ENCODE data around the gene SRL.

DNA sequence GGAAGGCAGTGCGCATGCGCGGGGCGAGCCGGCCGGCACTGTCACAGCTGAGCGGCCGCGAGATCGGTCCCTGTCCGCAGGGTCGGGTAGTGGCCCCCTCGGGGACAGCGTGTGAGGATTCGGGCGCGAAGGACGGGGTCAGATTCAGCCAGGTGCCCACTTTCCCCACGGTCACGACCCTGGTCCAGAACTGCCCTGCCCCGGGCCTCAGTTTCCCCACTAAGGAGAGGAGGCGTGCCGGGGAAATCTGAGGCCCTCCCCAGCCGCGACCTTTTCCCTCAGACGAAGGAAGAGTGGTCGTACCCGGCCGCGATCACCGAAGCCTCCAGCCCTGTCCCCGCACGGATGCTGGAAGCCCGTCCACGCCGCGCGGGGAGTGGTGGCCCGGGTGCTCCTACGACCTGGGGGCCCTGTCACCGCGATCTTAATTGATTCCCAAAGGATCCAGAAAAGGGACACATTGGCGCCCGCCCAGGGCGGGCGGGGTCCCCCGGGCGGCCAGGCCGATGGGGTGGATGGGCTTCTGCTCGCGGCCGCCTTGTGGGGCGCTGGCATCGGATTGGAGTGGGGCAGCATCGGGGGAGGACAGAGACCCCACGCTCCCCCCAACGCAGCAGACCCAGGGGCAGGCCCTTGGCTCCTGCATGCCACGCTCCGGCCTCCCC is 57.7 kb downstream of the SRL start:
- TF ChIP-seq CTCF (IDR thresholded peaks at IDR 0.05) = no peak
- no peak for TF ChIP-seq EZH2 (IDR thresholded peaks at IDR 0.05; ENCODE audit: borderline replicate concordance, insufficient read depth, low read depth, low read length, poor library complexity, severe bottlenecking)
